Neuronal stem cell (in vitro differentiated cells): ENCODE measurements around the gene ETFDH. TPM values are rescaled to one million over a fixed set of nuclear protein-coding genes. Genes with fewer than 3 reads are reported as not detected.

Source experiments
- DNase-seq: peaks from one replicate; pipeline ENCODE4 v3.0.0-alpha.2; 2013; ENCODE audit warnings: low spot score
- H2AFZ ChIP-seq: one replicate; pipeline ENCODE4 v1.6.1; 2013; ENCODE audit warnings: mild to moderate bottlenecking, low read length, inconsistent platforms
- H2AK5ac ChIP-seq: 2 replicates; pipeline ENCODE4 v1.6.1; 2013; ENCODE audit warnings: low read depth, mild to moderate bottlenecking, inconsistent platforms, low read length, moderate library complexity, mixed read lengths
- H2BK120ac ChIP-seq: 2 replicates; pipeline ENCODE4 v1.6.1; 2013; ENCODE audit warnings: low read depth, mild to moderate bottlenecking, inconsistent platforms, low read length, moderate library complexity, mixed read lengths
- H2BK12ac ChIP-seq: one replicate; pipeline ENCODE4 v1.6.1; 2013; ENCODE audit warnings: low read length, inconsistent platforms
- H2BK15ac ChIP-seq: 2 replicates; pipeline ENCODE4 v1.6.1; 2013; ENCODE audit warnings: mild to moderate bottlenecking, low read length, inconsistent platforms, mixed read lengths
- H2BK5ac ChIP-seq: one replicate; pipeline ENCODE4 v1.6.1; 2013; ENCODE audit warnings: inconsistent platforms, mild to moderate bottlenecking, low read length, moderate library complexity
- H3K14ac ChIP-seq: one replicate; pipeline ENCODE4 v1.6.1; 2013; ENCODE audit warnings: low read length, inconsistent platforms
- H3K18ac ChIP-seq: 2 replicates; pipeline ENCODE4 v1.6.1; 2013; ENCODE audit warnings: low read length, inconsistent platforms
- H3K23ac ChIP-seq: 2 replicates; pipeline ENCODE4 v1.6.1; 2013; ENCODE audit warnings: low read depth, mild to moderate bottlenecking, mixed read lengths, low read length, inconsistent platforms; ENCODE audit not compliant: poor library complexity
- H3K27ac ChIP-seq: replicated peaks from 3 replicates; pipeline ENCODE4 v1.5.1; 2013; ENCODE audit warnings: low read length, inconsistent platforms
- H3K27me3 ChIP-seq, 3 experiments: 2 replicates each; pipeline ENCODE4 v1.6.1; 2013; ENCODE audit warnings: low read length in 3 of 3, mild to moderate bottlenecking in 2 of 3, inconsistent platforms in 1 of 3, low read depth in 1 of 3, mixed read lengths in 1 of 3, moderate library complexity in 1 of 3; ENCODE audit not compliant: control insufficient read depth in 3 of 3, insufficient read depth in 3 of 3
- H3K36me3 ChIP-seq, 2 donors: replicated peaks in 1 of 2; 2 replicates each; pipeline ENCODE4 v1.6.1; 2013; ENCODE audit warnings: low read length in 2 of 2; ENCODE audit not compliant: control insufficient read depth in 2 of 2, insufficient read depth in 2 of 2
- H3K4ac ChIP-seq: 2 replicates; pipeline ENCODE4 v1.6.1; 2013; ENCODE audit warnings: inconsistent platforms, mild to moderate bottlenecking, low read length, moderate library complexity
- H3K4me1 ChIP-seq, 2 donors: 1 replicate in 1 of 2; 2 replicates in 1 of 2; pipeline ENCODE4 v1.6.1; 2013; ENCODE audit warnings: low read length in 2 of 2, low read depth in 1 of 2; ENCODE audit not compliant: control insufficient read depth in 2 of 2, insufficient read depth in 1 of 2
- H3K4me2 ChIP-seq: one replicate; pipeline ENCODE4 v1.6.1; 2013; ENCODE audit warnings: mild to moderate bottlenecking, low read length, inconsistent platforms; ENCODE audit not compliant: insufficient read depth, poor library complexity, severe bottlenecking
- H3K4me3 ChIP-seq, 2 donors: 2 replicates each; pipeline ENCODE4 v1.5.1; 2013; ENCODE audit warnings: low read length in 2 of 2, mild to moderate bottlenecking in 2 of 2, inconsistent platforms in 1 of 2, moderate library complexity in 1 of 2
- H3K79me1 ChIP-seq: one replicate; pipeline ENCODE4 v1.6.1; 2013; ENCODE audit warnings: low read depth, mild to moderate bottlenecking, inconsistent platforms, low read length, moderate library complexity
- H3K9ac ChIP-seq: one replicate; pipeline ENCODE4 v1.6.1; 2013; ENCODE audit warnings: mild to moderate bottlenecking, low read depth, low read length, inconsistent platforms; ENCODE audit not compliant: poor library complexity
- H3K9me3 ChIP-seq, 2 donors: replicated peaks in 1 of 2; 2 replicates each; pipeline versions ENCODE3 to v1.6.1; 2013; ENCODE audit warnings: low read length in 2 of 2, mild to moderate bottlenecking in 2 of 2, inconsistent platforms in 1 of 2, low read depth in 1 of 2, mixed read lengths in 1 of 2, moderate library complexity in 1 of 2; ENCODE audit not compliant: control insufficient read depth in 2 of 2, insufficient read depth in 1 of 2
- H4K8ac ChIP-seq: one replicate; pipeline ENCODE4 v1.6.1; 2013; ENCODE audit warnings: low read depth, mild to moderate bottlenecking, inconsistent platforms, low read length, moderate library complexity
- H4K91ac ChIP-seq: one replicate; pipeline ENCODE4 v1.6.1; 2013; ENCODE audit warnings: low read length, low read depth, mild to moderate bottlenecking, inconsistent platforms; ENCODE audit not compliant: poor library complexity
- WGBS, 2 donors: extraction: QIAGEN DNeasy Blood & Tissue Kit; methylation state at CpG; one replicate each; pipeline ENCODE4 v1.1.7; 2013; ENCODE audit warnings: missing lambda C conversion rate in 2 of 2, mixed read lengths in 1 of 2; ENCODE audit not compliant: insufficient read length in 2 of 2, insufficient replicate concordance in 1 of 2; ENCODE audit errors: extremely low coverage in 2 of 2; 5-methylcytosine and 5-hydroxymethylcytosine counted together
- small RNA-seq: library from polyadenylated mRNA; stranded (forward); fragments of <200 nt; extraction: miRNeasy Mini kit (QIAGEN cat#:217004); gene quantifications from one replicate; pipeline ENCODE3, GENCODE V24; 2013; ENCODE audit not compliant: insufficient read depth

ETFDH gene

DNA sequence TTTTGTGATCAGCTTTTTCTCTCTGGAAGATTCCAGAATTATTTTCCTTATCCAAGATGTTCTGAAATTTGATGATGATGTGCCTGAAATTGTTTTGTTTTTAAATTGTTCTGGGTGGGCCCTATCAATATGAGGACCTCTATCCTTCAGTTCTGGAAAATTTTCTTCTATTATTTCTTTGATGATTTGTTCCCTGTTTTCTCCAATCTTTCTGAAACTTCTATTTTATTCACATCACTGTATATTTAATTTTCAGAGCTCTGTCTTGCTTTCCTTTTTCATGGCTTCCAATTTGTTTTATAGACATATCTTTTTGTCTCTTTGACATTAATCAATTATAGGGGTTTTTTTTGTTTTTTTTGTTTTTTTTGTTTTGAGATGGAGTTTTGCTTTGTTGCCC lies 84.5 kb downstream of the ETFDH start:
- no peak for DNase-seq

DNA sequence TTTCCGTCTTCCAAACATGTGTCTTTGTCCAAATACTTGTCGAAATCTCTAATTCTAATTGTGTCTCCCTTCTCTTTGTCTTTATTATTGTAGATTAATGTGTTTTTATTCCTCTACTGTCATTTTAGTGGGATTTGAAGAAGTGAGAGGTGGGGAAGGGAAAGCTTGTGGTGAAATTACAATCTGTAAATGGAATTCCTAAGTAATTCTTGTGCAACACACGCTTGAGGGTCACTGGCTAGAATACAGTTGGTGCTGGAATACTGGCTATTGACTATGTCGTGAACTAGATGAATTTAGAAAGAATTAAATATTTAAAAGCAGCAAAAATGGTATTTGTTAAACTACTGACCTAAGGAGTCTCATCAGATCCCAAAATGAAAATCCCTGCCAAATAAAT lies 86.0 kb downstream of the ETFDH start:
- no peak overlapping the region for H3K14ac ChIP-seq
- no peak overlapping the region for H4K8ac ChIP-seq
- no peaks in the 10 kb centered on the region for H3K79me1 ChIP-seq
- no peak overlapping the region for H3K27ac ChIP-seq
- no peaks in the 10 kb centered on the region for H3K27me3 ChIP-seq
- WGBS, 2 donors: no CpG with 5 or more reads among the region's 4 CpGs
- H2BK15ac ChIP-seq: no peak overlapping the region
- H3K4me2 ChIP-seq: no peak overlapping the region
- H2BK12ac ChIP-seq: no peak overlapping the region
- no peak overlapping the region for H2AK5ac ChIP-seq
- no peak overlapping the region for H3K18ac ChIP-seq
- H3K23ac ChIP-seq: no peak overlapping the region
- H3K4me3 ChIP-seq: no peak overlapping the region
- H3K4ac ChIP-seq: no peak overlapping the region
- H2AFZ ChIP-seq: no peak overlapping the region
- H2BK5ac ChIP-seq: no peak overlapping the region
- no peaks in the 10 kb centered on the region for H3K36me3 ChIP-seq
- no peak overlapping the region for H3K9ac ChIP-seq
- peaks cover 0 to 5% of the 10 kb centered on the region in 2 donors for H3K9me3 ChIP-seq
- H2BK120ac ChIP-seq: no peak overlapping the region
- no peaks in the 10 kb centered on the region for H3K4me1 ChIP-seq
- no peak for DNase-seq
- no peak overlapping the region for H4K91ac ChIP-seq

More for the DNA sequence above, 84.5 kb downstream of the ETFDH start:
- no peak overlapping the region for H2BK15ac ChIP-seq
- H3K4me2 ChIP-seq: no peak overlapping the region
- H2AK5ac ChIP-seq: no peak overlapping the region
- no peak overlapping the region for H3K4ac ChIP-seq
- no peaks in the 10 kb centered on the region for H3K27me3 ChIP-seq
- no peak overlapping the region for H3K18ac ChIP-seq
- no peak overlapping the region for H3K27ac ChIP-seq
- H2AFZ ChIP-seq: no peak overlapping the region
- no peaks in the 10 kb centered on the region for H3K79me1 ChIP-seq
- H2BK12ac ChIP-seq: no peak overlapping the region
- no peak overlapping the region for H4K91ac ChIP-seq
- H3K14ac ChIP-seq: no peak overlapping the region
- H3K4me1 ChIP-seq: no peaks in the 10 kb centered on the region
- H2BK120ac ChIP-seq: no peak overlapping the region
- H3K9ac ChIP-seq: no peak overlapping the region
- no peaks in the 10 kb centered on the region for H3K36me3 ChIP-seq
- no peak overlapping the region for H2BK5ac ChIP-seq
- H3K4me3 ChIP-seq: no peak overlapping the region
- H3K23ac ChIP-seq: no peak overlapping the region
- no peak overlapping the region for H4K8ac ChIP-seq
- H3K9me3 ChIP-seq: peaks cover 0 to 5% of the 10 kb centered on the region in 2 donors

- DNase-seq: no peak
- WGBS, 2 donors: no CpG with 5 or more reads among the region's 4 CpGs
- Histone ChIP-seq H4K8ac (no peak overlapping the region), H3K18ac (no peak overlapping the region), H3K4me1 (no peaks in the 10 kb centered on the region), H3K36me3 (no peaks in the 10 kb centered on the region), H3K4ac (no peak overlapping the region), H3K79me1 (no peaks in the 10 kb centered on the region), H3K14ac (no peak overlapping the region), H3K9me3 (peaks cover 0 to 5% of the 10 kb centered on the region in 2 donors), H2BK5ac (no peak overlapping the region), H3K27me3 (no peaks in the 10 kb centered on the region), H2BK12ac (no peak overlapping the region), H4K91ac (no peak overlapping the region), H3K9ac (no peak overlapping the region), H2AFZ (no peak overlapping the region), H2AK5ac (no peak overlapping the region), H2BK120ac (no peak overlapping the region), H3K4me2 (no peak overlapping the region), H3K23ac (no peak overlapping the region), H2BK15ac (no peak overlapping the region), H3K4me3 (no peak overlapping the region), H3K27ac (no peak overlapping the region)
Measured at GRCh38 chr4:158758703-158759102, 86.6 kb downstream of the ETFDH start.

Small RNA genes within 50 kb of the gene (small RNA-seq; reads per million reads assigned to genes)
- gene RF00012: not detected
